ENCODE measurements around the gene AP1B1.

Gene AP1B1

DNA sequence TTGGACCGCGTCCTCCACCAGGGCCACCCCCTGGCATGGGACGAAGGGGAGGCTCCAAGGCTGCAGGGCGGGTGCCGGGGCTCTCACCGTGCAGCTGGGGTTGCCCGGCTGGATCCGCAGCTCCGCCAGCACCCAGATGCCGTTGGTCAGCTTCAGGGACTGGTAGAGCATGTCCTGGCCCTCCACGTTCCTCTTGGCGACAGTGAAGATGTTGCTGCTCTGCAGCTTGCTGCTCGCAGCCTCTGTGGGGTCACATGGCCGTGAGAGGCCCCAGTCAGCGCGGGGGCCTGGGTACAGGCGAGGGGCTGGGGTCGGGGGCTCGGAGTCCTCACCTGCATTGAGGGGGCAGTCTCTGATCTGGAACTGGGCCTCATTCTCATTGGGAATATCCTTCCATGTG lies 58.1 kb downstream of the AP1B1 start:
- no peak for DNase-seq

DNA sequence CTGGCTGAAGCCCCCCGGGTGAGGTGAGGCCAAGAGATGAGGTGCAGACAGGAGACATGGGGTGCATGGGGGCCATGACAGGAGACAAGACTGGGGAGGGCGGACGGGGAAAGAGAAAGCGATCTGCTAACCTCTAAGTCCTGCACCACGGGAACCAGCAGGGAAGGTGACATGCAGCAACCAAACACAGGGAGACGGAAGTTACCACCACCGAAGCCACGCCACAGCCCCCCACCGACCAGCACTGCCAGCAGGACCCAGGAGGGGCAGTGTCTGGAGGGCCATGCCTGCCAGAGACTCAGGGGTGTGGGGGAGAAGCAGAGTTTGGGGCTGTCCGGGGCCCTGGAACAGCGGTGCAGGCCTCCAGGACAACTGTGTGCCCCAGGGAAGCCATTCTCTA lies 58.8 kb downstream of the AP1B1 start:
- no peak for DNase-seq

DNA sequence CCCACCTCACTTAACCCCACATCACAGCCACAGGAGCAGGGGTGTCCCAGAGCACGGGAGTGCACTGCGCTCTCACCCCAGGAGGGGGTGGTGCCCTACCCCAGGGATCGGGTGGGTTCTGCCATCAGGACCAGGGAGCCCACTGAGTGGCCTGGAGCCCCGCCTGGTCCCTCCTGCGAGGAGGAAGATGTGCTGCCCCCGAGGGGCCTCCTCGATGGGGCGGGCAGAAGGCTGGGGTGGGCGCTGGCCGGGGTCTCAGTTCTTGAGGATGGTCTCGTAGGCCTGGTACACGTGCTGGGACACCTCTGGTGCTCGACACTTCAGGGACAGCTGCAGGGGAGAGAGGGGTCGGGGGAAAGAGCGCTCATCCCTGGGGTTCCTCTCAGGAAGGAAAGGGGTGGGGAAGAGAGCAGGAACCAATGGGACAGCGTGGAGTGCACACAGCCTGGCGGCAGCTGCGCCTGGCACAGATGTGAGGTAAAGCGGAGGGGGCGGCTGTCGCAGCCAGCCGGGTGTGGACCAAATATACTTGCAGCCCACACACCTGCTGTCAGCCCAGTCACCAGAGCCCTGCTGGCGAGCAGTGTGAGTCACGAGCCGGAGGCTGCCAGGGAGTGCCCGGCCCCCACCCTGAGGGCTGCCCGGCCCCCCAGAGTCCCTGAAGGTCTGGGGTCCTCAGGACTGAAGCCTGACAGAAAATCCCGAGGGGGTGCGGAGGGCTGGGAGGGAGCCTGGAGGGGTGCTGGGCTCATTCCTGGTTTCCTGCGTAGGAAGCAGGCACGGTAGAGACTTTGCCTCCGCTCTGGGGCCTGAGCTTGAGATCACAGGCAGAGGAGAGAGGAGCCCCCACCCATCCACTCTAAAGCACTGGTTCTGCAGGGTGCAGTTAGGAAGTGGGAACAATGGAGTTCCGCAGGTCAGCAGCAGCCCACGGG lies 59.5 kb downstream of the AP1B1 start:
- no peak for DNase-seq

DNA sequence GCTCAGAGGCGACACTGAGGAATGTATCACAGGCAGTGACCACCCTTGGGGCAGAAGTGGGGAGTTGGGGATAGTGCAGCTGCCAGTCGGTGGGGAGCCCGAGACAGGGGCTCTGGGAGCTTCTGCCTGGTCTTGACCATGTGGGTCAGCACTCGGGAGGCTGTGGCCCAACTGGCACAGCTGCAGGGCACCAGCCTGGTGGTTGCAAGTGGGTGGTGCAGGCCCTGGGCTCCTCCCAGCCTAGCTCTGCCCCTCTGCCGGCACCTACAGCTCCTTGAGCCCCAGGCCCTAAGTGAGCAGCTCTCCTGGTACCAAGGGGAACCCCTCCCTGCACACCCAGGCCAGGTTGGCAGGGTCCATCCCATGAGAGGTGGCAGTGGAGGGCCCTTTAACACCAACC lies 60.3 kb downstream of the AP1B1 start:
- no peak for DNase-seq

DNA sequence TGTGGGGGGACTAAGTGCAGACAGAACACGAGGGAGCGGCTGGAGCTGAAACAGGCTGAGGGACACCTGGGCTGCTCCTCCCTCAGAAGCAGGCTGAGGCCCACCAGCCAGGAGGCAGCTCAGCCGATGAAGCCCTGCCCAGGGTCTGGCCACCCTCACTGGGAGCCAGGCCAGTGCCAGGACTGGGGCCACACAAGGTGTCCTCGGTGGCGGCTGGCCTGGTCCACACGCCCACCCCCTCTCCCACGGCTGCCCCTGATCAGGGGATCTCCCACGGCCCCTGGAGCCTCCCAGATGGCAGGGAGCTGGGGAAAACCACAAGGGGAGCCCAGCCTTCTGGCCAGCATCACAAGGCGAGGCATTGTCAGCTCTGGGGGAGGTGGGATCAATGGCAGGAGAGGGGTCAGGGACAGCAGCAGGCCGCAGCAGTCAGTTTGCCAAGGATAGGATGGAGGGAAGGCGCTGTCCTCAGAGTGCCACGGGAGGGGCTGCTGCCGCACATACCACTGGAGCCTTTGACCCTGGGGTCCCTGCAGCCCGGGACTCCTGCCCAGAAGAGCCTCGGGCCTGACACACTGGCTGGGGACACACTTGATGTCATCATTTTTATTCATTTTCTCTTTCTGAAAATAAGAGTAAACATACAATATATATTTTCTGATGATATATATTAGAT lies 61.1 kb downstream of the AP1B1 start:
- DNase-seq: no peak

DNA sequence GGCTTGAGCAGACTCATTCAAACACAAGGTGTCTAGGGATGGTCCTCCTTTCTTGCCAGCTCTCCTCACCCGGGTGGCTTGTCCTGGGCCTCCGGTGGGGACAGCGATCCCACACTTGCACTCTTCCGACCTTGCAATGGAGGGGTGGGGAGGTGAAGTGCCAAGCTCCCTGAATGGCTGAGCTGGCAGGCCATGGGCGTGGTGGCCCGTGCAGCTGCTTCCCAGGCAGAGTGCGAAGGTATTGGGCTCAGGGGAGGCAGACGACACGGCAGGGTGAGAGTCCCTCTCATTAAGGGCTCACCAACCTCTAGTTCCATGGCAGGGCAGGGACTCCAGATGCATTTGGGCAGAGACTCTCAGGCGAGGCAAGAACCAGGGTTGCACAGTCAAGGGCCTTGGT lies 61.9 kb downstream of the AP1B1 start:
- DNase-seq: no peak

DNA sequence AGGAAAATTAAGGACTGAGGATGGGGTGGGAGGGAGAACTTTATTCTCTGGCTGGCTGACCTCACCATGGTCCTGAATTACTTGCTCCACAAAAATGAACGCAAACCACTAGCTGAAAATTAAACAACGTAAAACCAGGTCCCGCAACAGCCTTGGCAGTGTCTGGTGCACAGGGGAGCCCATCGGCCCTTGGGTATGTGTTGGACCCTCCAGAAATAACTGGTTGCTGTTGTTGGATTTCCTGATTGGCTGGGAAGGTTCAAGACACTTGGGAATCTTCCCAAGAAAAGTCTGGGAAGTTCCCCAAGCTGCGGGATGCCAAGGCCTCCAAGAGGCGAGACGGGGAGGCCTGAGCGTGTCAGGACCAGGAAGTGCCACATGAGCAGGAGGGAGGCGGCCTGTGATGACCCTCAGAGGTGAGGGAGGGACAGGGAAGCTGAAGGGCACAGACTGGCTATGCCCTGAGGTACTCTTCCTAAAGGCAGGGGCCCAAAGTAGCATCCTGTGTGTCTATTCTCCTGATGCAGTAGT lies 62.5 kb downstream of the AP1B1 start:
- no peak for DNase-seq

DNA sequence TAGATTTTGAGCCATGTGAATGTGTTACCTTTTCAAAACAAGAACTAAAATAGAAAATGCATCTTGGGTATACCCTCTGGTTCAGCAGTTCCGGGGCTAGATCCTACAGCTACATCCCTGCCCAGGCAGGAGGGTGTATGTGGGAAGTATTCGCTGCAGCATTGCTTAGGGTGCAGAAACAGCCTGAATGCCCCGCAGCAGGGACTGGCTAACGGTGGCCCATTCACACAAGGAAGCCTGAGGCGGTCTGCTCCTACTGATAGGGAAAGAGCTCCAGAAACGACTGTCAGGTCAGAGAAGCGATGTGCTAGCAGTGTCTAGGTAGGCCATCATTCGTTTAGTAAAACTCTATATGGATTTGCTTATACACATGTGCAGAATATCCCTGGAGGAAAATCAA lies 63.0 kb downstream of the AP1B1 start:
- no peak for DNase-seq

DNA sequence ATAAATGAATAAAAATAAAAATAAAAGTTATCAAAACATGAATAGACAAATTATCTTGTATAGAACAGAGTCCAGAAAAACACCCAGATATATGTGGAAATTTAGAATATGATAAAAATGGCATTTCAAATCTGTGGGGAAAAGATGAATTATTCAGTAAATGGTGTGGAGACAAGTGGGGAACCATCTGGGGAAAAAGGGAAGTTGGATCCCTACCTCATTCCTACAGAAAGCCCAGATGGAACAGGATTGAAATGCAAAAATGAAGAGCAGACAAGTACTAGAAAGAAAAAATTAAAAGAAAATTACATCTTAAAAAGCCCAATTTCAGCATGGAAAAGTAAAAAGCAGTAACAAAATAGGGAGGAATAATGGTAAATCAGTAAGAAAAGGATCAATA lies 64.7 kb downstream of the AP1B1 start:
- no peak for DNase-seq

DNA sequence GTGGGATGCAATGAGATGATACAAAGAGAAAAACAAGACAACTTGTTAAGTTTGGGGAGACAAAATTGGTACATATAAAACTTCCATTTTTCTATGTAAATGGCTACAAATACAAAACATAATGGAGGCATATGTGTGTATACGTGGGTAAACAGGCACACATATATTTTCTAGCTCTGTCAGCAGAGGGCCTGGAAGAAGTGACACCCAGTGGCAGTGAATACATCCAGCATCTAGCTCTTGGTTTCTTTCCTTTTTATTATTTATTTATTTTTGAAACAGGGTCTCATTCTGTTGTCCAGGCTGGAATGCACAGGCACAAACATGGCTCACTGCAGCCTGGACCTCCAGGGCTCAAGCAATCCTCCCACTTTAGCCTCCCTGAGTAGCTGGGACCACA lies 67.8 kb downstream of the AP1B1 start:
- DNase-seq: no peak

DNA sequence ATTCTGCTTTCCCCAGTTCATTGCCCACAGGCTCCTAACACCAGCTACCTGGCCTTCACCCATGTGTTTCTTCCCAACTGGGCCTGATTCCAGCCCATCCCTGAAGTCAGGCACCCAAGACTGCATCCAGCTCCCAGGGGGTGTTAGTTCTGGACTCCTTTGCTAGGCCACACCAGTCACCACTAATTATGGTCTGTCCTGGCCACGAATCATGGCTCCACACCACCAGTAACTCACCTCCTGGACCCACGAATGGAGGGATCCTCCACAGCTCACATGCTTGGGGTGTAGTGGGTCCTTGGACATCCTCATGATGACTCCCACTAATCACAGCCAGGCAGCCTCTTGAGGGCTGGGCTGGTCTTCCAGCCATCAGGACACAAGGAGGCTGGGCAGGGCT lies 69.3 kb downstream of the AP1B1 start:
- no peak for DNase-seq

DNA sequence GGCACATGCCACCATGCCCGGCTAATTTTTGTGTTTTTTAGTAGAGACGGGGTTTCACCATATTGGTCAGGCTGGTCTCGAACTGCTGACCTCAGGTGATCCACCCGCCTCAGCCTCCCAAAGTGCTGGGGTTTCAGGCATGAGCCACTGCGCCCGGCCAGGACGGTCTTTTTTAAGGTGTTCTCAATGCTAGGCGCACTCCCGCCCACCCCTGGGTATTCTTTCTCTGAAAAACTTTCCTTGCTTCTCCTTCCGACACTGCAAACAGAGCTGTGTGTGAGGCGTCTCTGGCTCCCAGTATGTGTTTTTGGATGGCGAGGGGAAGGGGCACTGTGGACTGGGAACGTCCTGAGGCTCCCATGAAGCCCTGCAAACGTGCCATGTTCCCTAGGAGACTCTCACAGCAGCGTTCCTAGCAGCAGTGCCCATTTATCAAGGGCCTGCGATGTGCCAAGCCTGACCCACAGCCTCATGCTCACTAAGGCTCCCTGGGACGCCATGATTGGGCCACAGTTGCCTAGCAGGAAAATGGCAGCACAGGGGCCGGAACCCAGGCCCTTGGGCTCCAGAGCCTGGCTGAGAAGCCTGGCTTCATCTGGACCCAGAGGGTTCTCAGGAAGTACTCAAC lies 70.4 kb downstream of the AP1B1 start:
- no peak for DNase-seq

DNA sequence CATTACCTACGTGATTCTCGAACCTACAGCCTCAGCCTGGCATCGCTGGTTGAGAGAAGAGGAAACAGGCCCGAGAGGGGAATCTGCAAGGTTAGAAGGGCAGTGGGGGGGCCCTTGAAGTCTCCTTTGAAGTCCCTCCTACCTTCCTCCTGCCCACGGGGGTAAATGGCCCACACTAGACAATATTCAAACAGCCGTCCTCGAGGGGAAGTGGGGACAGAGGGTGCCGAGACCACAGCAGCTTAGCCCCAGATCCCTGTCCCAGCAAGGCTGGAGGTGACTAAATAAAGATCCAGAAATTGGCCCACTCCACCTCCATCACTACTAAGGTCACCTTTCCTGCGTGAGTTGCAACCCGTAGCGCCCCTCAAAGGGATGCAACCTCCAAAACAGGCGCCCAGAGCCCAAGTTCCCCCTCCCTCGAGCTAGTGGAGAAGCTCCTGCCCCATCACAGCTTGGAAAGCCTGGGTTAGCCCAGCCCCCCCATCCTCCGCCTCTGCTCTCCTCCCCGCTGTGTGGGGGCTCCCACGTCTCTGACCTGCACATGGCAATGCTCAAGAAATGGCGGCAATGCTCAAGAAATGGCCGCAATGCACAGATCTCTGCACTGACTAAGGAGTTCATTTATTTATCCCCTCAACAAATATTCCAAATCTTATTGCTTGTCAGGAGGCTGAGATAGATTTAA lies 72.1 kb downstream of the AP1B1 start:
- DNase-seq: no peak

DNA sequence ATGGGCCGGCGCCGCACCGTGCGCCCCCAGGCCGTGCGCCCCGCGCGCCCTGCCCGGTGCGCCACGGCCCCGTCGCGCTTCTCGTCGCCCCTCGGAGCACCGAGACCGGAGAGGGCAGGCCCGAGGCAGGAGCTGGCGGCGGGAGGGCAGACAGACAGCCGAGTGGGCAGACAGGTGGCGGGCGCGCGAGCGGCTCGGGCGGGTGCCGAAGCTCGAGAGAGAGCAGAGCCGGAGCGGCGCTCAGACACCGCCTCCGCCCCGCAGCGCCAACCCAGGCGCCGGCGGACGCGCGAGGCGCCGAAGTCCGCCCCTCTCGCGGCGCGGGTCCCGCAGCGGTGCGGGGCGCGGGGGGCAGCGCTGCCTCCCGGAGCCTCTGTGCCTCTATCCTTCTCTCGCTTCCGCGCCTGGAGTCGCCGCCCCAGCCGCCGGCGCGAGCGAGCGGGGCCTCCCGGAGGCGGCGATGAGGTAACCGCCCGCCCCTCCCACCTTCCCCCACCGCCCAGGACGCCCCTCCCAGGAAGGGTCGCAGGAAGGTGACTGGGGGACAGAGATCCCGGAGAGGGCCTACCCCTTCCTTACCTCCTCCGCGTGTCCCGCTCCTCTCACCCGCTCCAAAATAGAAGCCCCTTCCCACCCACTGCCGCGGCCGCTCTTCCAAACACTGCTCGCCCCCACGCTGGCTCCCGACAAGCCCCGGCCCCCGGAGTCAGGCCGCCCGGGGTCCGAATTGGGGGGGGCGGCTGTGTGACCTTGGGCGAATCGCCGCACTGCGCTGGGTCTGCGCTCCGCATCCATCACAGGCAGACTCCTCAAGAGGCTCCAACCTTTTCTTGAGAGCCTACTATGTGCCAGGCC lies 72.9 kb downstream of the AP1B1 start, which contains the start of gene RASL10A:
RASL10A (minus strand) TSS at position 412 of the 855 bp plus-strand sequence. CDS start 451 bp downstream, outside the sequence.
- DNase-seq: no peak

DNA sequence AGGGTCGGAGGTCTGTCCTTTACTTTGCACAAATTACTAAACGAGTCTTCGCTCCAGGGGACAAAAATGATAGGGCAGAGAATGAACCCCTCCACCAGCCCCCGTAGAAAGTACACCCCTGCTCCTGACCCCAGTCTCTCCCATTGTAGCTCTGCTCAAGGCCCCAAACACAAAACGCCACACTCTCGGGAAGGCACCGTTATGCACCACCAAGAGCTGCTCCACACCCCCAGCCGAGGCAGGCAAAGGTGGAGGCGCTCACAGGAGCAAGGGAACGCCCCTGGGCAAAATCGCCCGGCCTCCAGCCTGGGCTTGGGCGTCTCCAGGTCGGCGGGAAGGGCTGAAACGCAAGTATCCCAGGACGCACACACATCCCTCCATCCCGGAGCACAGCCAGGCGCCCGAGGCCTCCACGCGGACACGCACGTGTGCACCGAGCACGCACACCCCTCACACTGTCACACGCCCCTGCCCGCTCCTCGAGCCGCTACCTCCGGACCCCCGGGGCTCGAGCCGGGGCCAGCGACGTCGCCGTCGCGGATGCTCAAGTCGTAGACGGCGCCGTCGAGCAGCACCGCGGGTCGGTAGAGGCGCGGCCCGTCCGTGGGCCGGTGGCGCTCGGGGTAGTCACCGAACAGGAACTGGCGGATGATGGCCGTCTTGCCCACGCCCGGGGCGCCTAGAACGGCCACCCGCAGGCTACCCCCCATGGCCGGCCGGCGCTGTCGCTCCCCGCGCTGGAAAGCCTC lies 73.7 kb downstream of the AP1B1 start:
- no peak for DNase-seq

DNA sequence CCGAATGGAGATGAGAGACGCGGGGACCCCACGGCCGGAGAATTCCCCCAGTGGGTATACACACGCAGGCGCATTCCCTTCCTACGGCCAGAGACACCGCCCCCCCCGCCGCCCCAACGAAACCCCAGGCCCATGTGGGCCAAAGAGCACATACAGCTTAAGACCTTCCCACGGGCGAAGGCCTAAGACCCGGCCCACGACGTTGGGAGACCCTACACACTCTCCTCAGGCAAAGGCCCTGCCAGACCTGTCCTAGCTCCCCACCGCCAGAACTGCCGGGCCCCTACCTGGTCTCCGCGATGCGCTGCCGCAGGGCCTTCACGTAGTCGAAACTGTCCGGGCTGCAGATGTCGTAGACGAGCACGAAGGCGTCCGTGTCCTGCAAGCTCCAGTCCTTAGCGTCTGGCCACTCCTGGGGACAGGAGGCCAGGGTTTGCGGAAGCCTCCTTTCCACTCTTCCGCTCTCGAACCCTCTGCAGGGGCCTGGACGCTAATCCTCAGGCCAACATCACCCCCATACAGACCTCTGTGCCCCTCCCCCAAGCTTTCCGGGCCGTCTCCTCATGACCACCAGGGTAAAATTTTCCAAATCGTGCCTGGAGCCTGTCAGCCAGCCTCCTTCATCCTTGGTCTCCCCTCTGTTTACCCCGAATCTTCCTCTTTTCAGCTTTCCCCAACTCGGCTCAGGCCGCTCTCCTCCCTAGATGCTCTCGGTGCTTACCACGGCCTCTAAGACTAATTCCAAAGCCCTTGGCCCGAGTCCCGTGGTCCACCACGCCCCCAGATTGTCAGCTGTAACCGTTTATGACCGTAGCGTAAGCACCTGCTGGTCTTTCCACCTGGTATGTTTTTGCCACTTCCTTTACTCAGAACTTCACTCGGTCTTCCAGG lies 74.5 kb downstream of the AP1B1 start:
- no peak for DNase-seq

DNA sequence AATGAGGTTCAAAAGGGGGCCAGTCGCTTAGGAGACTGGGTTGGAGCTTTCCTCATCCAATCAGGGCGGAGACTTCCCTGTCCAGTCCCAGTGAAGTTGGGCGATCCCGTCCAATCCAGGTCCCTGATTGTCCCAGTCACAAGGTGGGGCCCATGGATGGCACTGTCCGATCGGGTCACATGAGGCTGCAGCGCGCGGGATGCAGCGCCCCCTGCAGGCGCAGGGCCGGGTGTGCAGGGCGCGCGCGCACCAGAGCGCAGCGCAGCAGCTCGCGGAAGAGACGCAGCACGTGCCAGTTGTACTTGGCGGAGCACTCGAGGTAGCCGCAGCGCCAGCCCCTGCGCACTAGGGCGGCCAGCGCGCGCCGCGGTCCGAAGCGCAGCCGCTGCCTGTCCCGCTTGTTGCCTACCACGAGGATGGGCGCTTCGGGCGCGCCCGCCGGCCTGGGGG lies 75.2 kb downstream of the AP1B1 start:
- no peak for DNase-seq

DNA sequence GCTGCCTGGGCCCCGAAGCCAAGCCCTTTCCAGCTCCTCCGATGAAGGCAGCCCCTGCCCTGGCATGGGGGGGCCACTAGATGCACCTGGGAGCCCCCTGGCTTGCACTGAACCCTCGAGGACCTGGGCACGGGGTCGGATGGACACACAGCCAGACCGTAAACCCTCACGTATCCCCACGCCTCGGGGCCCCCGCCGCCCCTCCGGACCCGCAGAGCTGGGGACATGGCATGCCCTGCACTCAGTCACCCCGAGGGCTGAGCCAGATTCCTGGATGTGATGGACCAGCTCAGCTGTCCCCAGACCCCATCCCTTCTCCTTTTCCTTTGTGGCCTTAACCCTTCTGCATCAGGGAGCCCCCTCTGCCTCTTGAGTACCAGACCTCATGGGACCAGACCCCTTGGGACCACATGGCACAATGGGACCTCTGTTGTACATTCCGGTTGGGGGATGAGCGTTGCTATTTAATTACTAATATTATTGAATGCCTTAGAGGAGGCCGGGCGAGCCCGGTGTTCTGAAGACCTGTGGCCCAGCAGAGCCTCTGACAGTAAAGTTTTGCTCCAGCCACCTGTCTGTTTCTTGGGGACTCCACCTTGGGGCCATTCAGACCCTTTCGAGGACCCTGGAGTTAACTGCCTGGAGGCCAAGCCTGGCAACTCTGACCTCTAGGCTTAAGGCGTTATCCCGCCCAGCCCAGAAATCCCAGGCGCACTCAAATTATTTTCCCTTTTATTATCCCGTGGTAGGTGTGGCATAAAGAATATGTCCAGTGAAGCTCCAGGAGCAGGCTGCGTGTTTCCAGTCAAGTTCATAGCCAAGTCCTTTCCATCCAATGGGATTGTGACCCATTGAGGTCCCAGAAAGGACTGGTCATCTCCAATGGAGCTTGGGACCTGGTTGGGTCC lies 75.9 kb downstream of the AP1B1 start:
- no peak for DNase-seq

Measured in NCI-H187 treated with DMSO at 0.1 percent for 48 hours (cell line).